Liver (tissue), 9 donors: ENCODE measurements around the gene PRPF19. TPM values are rescaled to one million over a fixed set of nuclear protein-coding genes. Genes with fewer than 3 reads are reported as not detected.
A peak's percentile ranks its signal among the peaks of the same experiment; 100 is the strongest.

ENCODE experiments used
- DNase-seq: peaks from one replicate; pipeline ENCODE4 v3.0.0-alpha.2; 2017; ENCODE audit warnings: low spot score
- H3K27ac ChIP-seq, 2 donors: one replicate each; pipeline ENCODE4 v1.7.0; 2013; ENCODE audit warnings: inconsistent platforms in 2 of 2, low read length in 2 of 2, control low read depth in 1 of 2, low read depth in 1 of 2, mild to moderate bottlenecking in 1 of 2
- H3K27me3 ChIP-seq, 4 donors: one replicate each; pipeline versions ENCODE4 v1.6.1 to v1.7.0; 2013; ENCODE audit warnings: low read length in 3 of 4, inconsistent platforms in 1 of 4, mild to moderate bottlenecking in 1 of 4, moderate library complexity in 1 of 4; ENCODE audit not compliant: control insufficient read depth in 4 of 4, insufficient read depth in 4 of 4
- H3K36me3 ChIP-seq, 4 donors: one replicate each; pipeline versions ENCODE4 v1.6.1 to v1.7.0; 2013; ENCODE audit warnings: low read length in 3 of 4, mild to moderate bottlenecking in 3 of 4, low read depth in 1 of 4, moderate library complexity in 1 of 4; ENCODE audit not compliant: control insufficient read depth in 4 of 4, insufficient read depth in 3 of 4
- H3K4me1 ChIP-seq, 4 donors: one replicate each; pipeline versions ENCODE4 v1.6.1 to v1.7.0; 2013; ENCODE audit warnings: low read length in 3 of 4, mild to moderate bottlenecking in 3 of 4, moderate library complexity in 1 of 4; ENCODE audit not compliant: control insufficient read depth in 4 of 4, insufficient read depth in 4 of 4
- H3K4me3 ChIP-seq, 3 donors: one replicate each; pipeline versions ENCODE4 v1.6.1 to v1.7.0; 2013; ENCODE audit warnings: low read length in 3 of 3, control low read depth in 1 of 3, low read depth in 1 of 3, mild to moderate bottlenecking in 1 of 3
- H3K9ac ChIP-seq, 2 donors: one replicate each; pipeline ENCODE4 v1.7.0; 2013; ENCODE audit warnings: low read length in 2 of 2, mild to moderate bottlenecking in 2 of 2, moderate library complexity in 2 of 2, control low read depth in 1 of 2, low read depth in 1 of 2
- H3K9me3 ChIP-seq, 4 donors: one replicate each; pipeline versions ENCODE4 v1.6.1 to v1.7.0; 2013; ENCODE audit warnings: low read length in 3 of 4; ENCODE audit not compliant: control insufficient read depth in 4 of 4
- EGR1 ChIP-seq, 2 donors: IDR thresholded peaks; 2 replicates each; pipeline ENCODE4 v1.6.1; 2016 to 2018; ENCODE audit warnings: antibody characterized with exemption in 2 of 2, low read depth in 2 of 2
- FOXA1 ChIP-seq: IDR thresholded peaks from 2 replicates; pipeline ENCODE4 v1.6.1; 2016; ENCODE audit warnings: antibody characterized with exemption
- FOXA2 ChIP-seq: IDR thresholded peaks from 2 replicates; pipeline ENCODE4 v1.6.1; 2016; ENCODE audit warnings: antibody characterized with exemption
- GABPA ChIP-seq, 2 donors: IDR thresholded peaks in 1 of 2; conservative IDR thresholded peaks in 1 of 2; 2 replicates each; pipeline ENCODE4 v1.6.1; 2016; ENCODE audit warnings: antibody characterized with exemption in 2 of 2, mild to moderate bottlenecking in 1 of 2, moderate library complexity in 1 of 2
- HNF4A ChIP-seq, 2 donors: conservative IDR thresholded peaks; 2 replicates each; pipeline ENCODE4 v1.6.1; 2016; ENCODE audit warnings: antibody characterized with exemption in 2 of 2, mild to moderate bottlenecking in 2 of 2
- HNF4G ChIP-seq: IDR thresholded peaks from 2 replicates; pipeline ENCODE4 v1.6.1; 2016; ENCODE audit warnings: antibody characterized with exemption
- JUND ChIP-seq, 2 donors: IDR thresholded peaks; 2 replicates each; pipeline ENCODE4 v1.6.1; 2016; ENCODE audit warnings: antibody characterized with exemption in 2 of 2
- NR2F2 ChIP-seq: IDR thresholded peaks from 2 replicates; pipeline ENCODE4 v1.6.1; 2016; ENCODE audit warnings: antibody characterized with exemption
- RAD21 ChIP-seq, 2 donors: IDR thresholded peaks; 2 replicates each; pipeline ENCODE4 v1.6.1; 2016; ENCODE audit warnings: antibody characterized with exemption in 2 of 2, mild to moderate bottlenecking in 2 of 2
- RXRA ChIP-seq, 2 donors: IDR thresholded peaks; 2 replicates each; pipeline ENCODE4 v1.6.1; 2017 to 2018; ENCODE audit warnings: antibody characterized with exemption in 2 of 2, mild to moderate bottlenecking in 1 of 2
- SP1 ChIP-seq: IDR thresholded peaks from 2 replicates; pipeline ENCODE4 v1.6.1; 2018; ENCODE audit warnings: antibody characterized with exemption, mild to moderate bottlenecking
- TAF1 ChIP-seq: conservative IDR thresholded peaks from 2 replicates; pipeline ENCODE4 v1.6.1; 2016; ENCODE audit warnings: antibody characterized with exemption, mild to moderate bottlenecking
- YY1 ChIP-seq: IDR thresholded peaks from 2 replicates; pipeline ENCODE4 v1.6.1; 2016; ENCODE audit warnings: antibody characterized with exemption, mild to moderate bottlenecking
- WGBS: extraction: QIAGEN DNeasy Blood & Tissue Kit; methylation state at CpG from one replicate; pipeline ENCODE4 v1.1.7; 2013; 5-methylcytosine and 5-hydroxymethylcytosine counted together
- polyA plus RNA-seq, 2 donors: library from polyadenylated mRNA; stranded (reverse) in 1 of 2; unstranded in 1 of 2; fragments of 200-250 nt in 1 of 2; fragments of >200 nt in 1 of 2; fragmentation: Nextera tagmentation in 1 of 2; extraction: Ambion mirVana in 1 of 2; gene quantifications; one replicate each; pipeline versions ENCODE4 v1.2.1 to v1.2.3, GENCODE V29; 2013 to 2015
- total RNA-seq, 2 donors: library from RNA; depleted of rRNA; stranded (reverse); fragments of >200 nt; gene quantifications; one replicate each; pipeline ENCODE4 v1.2.3, GENCODE V29; 2014
- TF ChIP-seq, protein P1 (sequence below): IDR thresholded peaks from 2 replicates; pipeline ENCODE4 v1.6.1; 2016; ENCODE audit warnings: antibody characterized with exemption
- TF ChIP-seq, protein P2 (sequence below): IDR thresholded peaks from 2 replicates; pipeline ENCODE4 v1.6.1; 2016; ENCODE audit warnings: antibody characterized with exemption
- TF ChIP-seq, protein P3 (sequence below): IDR thresholded peaks from 2 replicates; pipeline ENCODE4 v1.6.1; 2016; ENCODE audit warnings: antibody characterized with exemption, mild to moderate bottlenecking
- TF ChIP-seq, protein P4 (sequence below): fragments of 150-350 bp; IDR thresholded peaks from 2 replicates; pipeline ENCODE4 v1.5.1; 2017; ENCODE audit warnings: improper control_type of control experiment, low read depth, low read length; ENCODE audit not compliant: missing input control
- TF ChIP-seq, protein P5 (sequence below): IDR thresholded peaks from 2 replicates; pipeline ENCODE4 v1.6.1; 2016; ENCODE audit warnings: antibody characterized with exemption
- donor health status: healthy.
- donor health status: healthy.
- donor health status: healthy.
- donor health status: healthy.
- donor health status: healthy.

The PRPF19 gene
- total and polyA plus RNA-seq, 4 donors, result 25.4 to 57.1 (median 40.4) TPM

DNA sequence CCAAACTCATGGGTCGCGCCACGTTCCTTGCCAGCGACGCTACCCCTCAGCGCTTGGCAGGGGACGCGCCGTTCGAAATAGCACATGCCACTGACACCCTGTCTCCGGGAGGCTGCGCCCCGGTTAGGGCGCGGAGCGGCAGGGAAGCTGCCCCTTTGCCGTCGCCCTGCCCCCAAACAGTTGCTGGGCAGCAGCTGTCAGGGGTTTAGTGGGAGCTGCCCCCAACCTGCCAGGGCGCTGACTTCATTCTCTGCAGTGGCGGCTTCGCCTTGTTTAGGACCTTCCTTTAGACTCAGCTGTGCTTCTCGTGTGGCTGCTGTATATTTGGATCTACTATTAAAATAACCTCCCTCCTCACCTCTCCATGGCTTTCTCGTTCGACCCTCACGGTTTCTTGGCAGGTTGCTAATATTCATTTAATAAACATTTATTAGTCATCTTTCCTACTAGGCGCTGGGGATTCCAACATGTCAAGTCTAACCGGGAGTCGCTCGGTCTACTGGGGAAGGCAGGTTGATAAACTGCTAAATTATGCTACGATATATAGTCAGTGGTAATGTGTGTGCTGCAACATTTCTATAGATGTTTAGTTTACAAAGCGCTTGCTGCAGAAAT, 8.4 kb upstream of the PRPF19 start (continued):
- TF ChIP-seq, protein P1, sequence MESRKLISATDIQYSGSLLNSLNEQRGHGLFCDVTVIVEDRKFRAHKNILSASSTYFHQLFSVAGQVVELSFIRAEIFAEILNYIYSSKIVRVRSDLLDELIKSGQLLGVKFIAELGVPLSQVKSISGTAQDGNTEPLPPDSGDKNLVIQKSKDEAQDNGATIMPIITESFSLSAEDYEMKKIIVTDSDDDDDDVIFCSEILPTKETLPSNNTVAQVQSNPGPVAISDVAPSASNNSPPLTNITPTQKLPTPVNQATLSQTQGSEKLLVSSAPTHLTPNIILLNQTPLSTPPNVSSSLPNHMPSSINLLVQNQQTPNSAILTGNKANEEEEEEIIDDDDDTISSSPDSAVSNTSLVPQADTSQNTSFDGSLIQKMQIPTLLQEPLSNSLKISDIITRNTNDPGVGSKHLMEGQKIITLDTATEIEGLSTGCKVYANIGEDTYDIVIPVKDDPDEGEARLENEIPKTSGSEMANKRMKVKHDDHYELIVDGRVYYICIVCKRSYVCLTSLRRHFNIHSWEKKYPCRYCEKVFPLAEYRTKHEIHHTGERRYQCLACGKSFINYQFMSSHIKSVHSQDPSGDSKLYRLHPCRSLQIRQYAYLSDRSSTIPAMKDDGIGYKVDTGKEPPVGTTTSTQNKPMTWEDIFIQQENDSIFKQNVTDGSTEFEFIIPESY, result no peak

DNA sequence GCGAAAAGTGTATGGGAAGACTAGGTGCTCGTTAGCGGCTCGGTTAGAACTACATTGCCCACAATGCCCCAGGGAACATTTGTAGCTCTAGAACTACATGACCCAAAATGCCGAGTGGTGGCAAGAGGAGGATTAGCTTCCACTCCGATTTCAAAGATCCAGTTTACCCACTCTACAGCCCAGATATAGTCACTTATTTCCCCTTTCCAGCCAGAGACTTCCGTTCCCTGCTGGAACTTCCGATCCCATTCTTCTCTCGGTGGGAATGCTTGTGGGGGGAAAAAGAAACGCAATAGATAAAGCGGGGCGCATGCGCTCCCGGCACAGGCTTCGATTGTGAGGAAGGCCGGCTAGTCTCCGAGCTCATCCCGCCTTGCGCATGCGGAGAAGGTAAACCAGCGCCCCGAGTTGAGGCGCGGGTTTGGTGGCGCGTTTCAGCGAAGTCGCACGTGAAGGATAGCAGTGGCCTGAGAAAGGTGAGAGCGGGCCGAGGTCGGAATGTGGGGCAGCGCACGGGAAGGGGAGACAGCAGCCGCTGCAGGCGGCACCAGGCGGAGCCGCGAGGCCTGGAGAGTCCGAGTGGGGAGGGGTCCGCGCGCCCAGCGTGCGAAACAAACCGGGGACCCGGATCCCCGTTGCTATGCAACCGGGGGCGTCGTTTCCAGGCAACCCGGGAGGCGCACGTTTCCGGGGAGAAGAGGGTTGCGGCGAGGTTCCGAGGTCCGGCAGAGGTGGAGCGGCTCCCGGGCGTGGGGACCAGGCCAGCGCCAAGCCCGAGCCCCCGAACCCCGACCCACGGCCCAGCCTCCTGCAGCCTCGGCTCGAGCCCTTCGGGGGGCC, 7.6 kb upstream of the PRPF19 start, which contains the start of gene TMEM109:
TSS of gene TMEM109 (plus strand) at position 366 of the 840 bp plus-strand sequence. CDS start 5,536 bp downstream, outside the sequence.
- TF ChIP-seq RAD21 (IDR thresholded peaks at IDR 0.05) (peak in 1 of 2 donors; percentile 18), FOXA1 (no peak), HNF4G (no peak), GABPA (IDR thresholded peaks at IDR 0.05 in 1 of 2, conservative IDR thresholded peaks at IDR 0.05 in 1 of 2) (peak; percentile 56 to 86), SP1 (peak; percentile 54), FOXA2 (no peak), TAF1 (peak; percentile 69), HNF4A (conservative IDR thresholded peaks at IDR 0.05) (no peak), NR2F2 (no peak), JUND (IDR thresholded peaks at IDR 0.05) (no peak), YY1 (peak; percentile 85), EGR1 (IDR thresholded peaks at IDR 0.05; ENCODE audit: low read depth in 2 of 2) (no peak), RXRA (IDR thresholded peaks at IDR 0.05) (peak; percentile 14 to 21)
- TF ChIP-seq, protein P2, sequence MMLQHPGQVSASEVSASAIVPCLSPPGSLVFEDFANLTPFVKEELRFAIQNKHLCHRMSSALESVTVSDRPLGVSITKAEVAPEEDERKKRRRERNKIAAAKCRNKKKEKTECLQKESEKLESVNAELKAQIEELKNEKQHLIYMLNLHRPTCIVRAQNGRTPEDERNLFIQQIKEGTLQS, result no peak
- TF ChIP-seq, protein P3, sequence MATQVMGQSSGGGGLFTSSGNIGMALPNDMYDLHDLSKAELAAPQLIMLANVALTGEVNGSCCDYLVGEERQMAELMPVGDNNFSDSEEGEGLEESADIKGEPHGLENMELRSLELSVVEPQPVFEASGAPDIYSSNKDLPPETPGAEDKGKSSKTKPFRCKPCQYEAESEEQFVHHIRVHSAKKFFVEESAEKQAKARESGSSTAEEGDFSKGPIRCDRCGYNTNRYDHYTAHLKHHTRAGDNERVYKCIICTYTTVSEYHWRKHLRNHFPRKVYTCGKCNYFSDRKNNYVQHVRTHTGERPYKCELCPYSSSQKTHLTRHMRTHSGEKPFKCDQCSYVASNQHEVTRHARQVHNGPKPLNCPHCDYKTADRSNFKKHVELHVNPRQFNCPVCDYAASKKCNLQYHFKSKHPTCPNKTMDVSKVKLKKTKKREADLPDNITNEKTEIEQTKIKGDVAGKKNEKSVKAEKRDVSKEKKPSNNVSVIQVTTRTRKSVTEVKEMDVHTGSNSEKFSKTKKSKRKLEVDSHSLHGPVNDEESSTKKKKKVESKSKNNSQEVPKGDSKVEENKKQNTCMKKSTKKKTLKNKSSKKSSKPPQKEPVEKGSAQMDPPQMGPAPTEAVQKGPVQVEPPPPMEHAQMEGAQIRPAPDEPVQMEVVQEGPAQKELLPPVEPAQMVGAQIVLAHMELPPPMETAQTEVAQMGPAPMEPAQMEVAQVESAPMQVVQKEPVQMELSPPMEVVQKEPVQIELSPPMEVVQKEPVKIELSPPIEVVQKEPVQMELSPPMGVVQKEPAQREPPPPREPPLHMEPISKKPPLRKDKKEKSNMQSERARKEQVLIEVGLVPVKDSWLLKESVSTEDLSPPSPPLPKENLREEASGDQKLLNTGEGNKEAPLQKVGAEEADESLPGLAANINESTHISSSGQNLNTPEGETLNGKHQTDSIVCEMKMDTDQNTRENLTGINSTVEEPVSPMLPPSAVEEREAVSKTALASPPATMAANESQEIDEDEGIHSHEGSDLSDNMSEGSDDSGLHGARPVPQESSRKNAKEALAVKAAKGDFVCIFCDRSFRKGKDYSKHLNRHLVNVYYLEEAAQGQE, result peak; percentile 42
- TF ChIP-seq, protein P4, sequence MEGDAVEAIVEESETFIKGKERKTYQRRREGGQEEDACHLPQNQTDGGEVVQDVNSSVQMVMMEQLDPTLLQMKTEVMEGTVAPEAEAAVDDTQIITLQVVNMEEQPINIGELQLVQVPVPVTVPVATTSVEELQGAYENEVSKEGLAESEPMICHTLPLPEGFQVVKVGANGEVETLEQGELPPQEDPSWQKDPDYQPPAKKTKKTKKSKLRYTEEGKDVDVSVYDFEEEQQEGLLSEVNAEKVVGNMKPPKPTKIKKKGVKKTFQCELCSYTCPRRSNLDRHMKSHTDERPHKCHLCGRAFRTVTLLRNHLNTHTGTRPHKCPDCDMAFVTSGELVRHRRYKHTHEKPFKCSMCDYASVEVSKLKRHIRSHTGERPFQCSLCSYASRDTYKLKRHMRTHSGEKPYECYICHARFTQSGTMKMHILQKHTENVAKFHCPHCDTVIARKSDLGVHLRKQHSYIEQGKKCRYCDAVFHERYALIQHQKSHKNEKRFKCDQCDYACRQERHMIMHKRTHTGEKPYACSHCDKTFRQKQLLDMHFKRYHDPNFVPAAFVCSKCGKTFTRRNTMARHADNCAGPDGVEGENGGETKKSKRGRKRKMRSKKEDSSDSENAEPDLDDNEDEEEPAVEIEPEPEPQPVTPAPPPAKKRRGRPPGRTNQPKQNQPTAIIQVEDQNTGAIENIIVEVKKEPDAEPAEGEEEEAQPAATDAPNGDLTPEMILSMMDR, result no peak
- TF ChIP-seq, protein P1, result no peak
- TF ChIP-seq, protein P5, sequence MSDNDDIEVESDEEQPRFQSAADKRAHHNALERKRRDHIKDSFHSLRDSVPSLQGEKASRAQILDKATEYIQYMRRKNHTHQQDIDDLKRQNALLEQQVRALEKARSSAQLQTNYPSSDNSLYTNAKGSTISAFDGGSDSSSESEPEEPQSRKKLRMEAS, result peak; percentile 92
- Histone ChIP-seq H3K9ac (peak within 1 kb of the TSS; percentile 95 to 97), H3K9me3 (no peaks in the 10 kb centered on the region), H3K27me3 (no peaks in the 10 kb centered on the region), H3K4me3 (peak within 1 kb of the TSS; percentile 64 to 92 (median 77)), H3K36me3 (no peaks in the 10 kb centered on the region), H3K4me1 (peaks cover 6 to 23% (median 14%) of the 10 kb centered on the region in 4 donors), H3K27ac (peak within 1 kb of the TSS; percentile 96 to 98)
- WGBS, result under 1% methylated on average over 70 of the region's 70 CpGs
- DNase-seq, result peak; percentile 84
